Glutamatergic neuron (in vitro differentiated cells): ENCODE measurements around the gene CSF1. TPM values are rescaled to one million over a fixed set of nuclear protein-coding genes. Genes with fewer than 3 reads are reported as not detected.

Experiments
- DNase-seq: peaks from one replicate; pipeline ENCODE4 v3.0.0; 2022
- H3K27ac Mint-ChIP-seq: one replicate; pipeline ENCODE4 v1.8.0; 2020; ENCODE audit warnings: mild to moderate bottlenecking, mixed read lengths, inconsistent platforms; ENCODE audit not compliant: unreplicated experiment
- H3K27me3 Mint-ChIP-seq: one replicate; pipeline ENCODE4 v1.8.0; 2020; ENCODE audit warnings: mild to moderate bottlenecking, moderate library complexity, mixed read lengths, inconsistent platforms; ENCODE audit not compliant: unreplicated experiment
- H3K36me3 Mint-ChIP-seq: one replicate; pipeline ENCODE4 v1.8.0; 2020; ENCODE audit warnings: mild to moderate bottlenecking, mixed read lengths, inconsistent platforms; ENCODE audit not compliant: unreplicated experiment
- H3K4me1 Mint-ChIP-seq: one replicate; pipeline ENCODE4 v1.8.0; 2020; ENCODE audit warnings: mild to moderate bottlenecking, low read depth, mixed read lengths, inconsistent platforms; ENCODE audit not compliant: unreplicated experiment
- H3K4me3 Mint-ChIP-seq: one replicate; pipeline ENCODE4 v1.8.0; 2020; ENCODE audit warnings: mild to moderate bottlenecking, mixed read lengths, inconsistent platforms; ENCODE audit not compliant: unreplicated experiment
- H3K9me3 Mint-ChIP-seq: one replicate; pipeline ENCODE4 v1.8.0; 2020; ENCODE audit warnings: mild to moderate bottlenecking, moderate library complexity, mixed read lengths, inconsistent platforms; ENCODE audit not compliant: unreplicated experiment
- CTCF ChIP-seq: fragments of 200-600 bp; sonication (generic); IDR thresholded peaks from one replicate; pipeline ENCODE4 v1.5.0; 2021; ENCODE audit not compliant: partially characterized antibody, unreplicated experiment
- total RNA-seq: library from RNA; stranded (reverse); fragmentation: NEBNext Ultra II Directional; extraction: Animal tissue kit (Norgen Biotek cat#: 25700); gene quantifications from one replicate; pipeline ENCODE4 v1.2.1, GENCODE V29; 2021; ENCODE audit not compliant: unreplicated experiment

CSF1 gene
- total RNA-seq, 1 donor from 2014 or later = 0.59 TPM

DNA sequence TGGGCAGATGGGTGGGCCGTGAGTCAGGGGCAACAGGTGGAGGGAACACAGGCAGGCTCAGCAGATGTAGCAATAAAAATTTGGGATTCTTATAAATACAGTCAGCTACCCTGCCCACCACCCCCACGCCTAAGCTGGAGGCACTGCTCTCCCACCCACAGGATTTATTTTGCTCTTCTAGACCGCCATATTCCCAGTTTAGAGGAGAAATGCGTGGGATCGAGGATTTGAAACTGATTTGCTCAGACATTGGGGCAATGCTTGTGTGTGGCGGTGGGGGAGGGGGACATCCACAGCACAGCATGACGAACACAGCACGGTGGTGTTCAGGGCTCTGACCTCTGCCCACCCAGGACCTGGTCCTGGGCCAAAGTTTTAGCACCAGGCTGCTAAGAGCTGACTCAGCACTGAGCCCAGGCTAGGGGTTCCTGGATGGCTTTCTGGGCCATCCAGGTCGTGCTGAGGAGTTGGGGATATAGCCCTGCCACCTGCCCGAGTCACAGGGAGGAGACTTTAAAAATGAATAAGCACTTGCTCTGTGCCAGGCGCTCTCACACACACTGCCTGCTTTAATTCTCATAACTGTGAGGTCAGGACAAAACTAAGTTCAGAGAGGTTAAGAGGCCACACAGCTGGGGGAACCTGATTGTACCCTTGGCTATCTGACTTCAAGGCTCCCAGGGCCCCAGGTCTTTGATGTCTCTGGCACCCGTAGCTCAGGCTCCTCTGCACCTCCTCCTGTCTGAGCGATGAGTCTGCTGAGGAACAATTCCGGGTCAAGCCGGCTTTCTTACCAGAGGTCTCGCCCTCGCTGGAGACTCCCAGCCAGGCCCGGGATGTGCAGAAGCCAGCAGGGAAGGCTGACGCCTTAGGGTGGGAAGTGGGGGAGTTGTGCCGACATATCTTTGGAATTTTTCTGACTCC is 29.4 kb upstream of the CSF1 start:
- Mint-ChIP-seq H3K9me3 (peaks cover 2% of the 10 kb centered on the region), H3K27me3 (no peaks in the 10 kb centered on the region), H3K27ac (no peak overlapping the region), H3K4me3 (no peak overlapping the region), H3K36me3 (no peaks in the 10 kb centered on the region), H3K4me1 (peaks cover 2% of the 10 kb centered on the region)
- DNase-seq = no peak
- no peak for TF ChIP-seq CTCF

GRCh38 chr1:109881906-109882287 is 28.8 kb upstream of the CSF1 start:
- Mint-ChIP-seq H3K27ac (no peak overlapping the region), H3K4me1 (peaks cover 2% of the 10 kb centered on the region)
- TF ChIP-seq CTCF = no peak

GRCh38 chr1:109882288-109883245 is 28.1 kb upstream of the CSF1 start:
- Mint-ChIP-seq H3K9me3 (peaks cover 3% of the 10 kb centered on the region), H3K27me3 (no peaks in the 10 kb centered on the region), H3K4me1 (peaks cover 2% of the 10 kb centered on the region), H3K27ac (no peak overlapping the region), H3K4me3 (no peak overlapping the region), H3K36me3 (no peaks in the 10 kb centered on the region)
- no peak for DNase-seq
- TF ChIP-seq CTCF = no peak

More at GRCh38 chr1:109881906-109882287, 28.8 kb upstream of the CSF1 start:
- no peak for DNase-seq
- Mint-ChIP-seq H3K9me3 (peaks cover 3% of the 10 kb centered on the region), H3K4me3 (no peak overlapping the region), H3K27me3 (no peaks in the 10 kb centered on the region), H3K36me3 (no peaks in the 10 kb centered on the region)

DNA sequence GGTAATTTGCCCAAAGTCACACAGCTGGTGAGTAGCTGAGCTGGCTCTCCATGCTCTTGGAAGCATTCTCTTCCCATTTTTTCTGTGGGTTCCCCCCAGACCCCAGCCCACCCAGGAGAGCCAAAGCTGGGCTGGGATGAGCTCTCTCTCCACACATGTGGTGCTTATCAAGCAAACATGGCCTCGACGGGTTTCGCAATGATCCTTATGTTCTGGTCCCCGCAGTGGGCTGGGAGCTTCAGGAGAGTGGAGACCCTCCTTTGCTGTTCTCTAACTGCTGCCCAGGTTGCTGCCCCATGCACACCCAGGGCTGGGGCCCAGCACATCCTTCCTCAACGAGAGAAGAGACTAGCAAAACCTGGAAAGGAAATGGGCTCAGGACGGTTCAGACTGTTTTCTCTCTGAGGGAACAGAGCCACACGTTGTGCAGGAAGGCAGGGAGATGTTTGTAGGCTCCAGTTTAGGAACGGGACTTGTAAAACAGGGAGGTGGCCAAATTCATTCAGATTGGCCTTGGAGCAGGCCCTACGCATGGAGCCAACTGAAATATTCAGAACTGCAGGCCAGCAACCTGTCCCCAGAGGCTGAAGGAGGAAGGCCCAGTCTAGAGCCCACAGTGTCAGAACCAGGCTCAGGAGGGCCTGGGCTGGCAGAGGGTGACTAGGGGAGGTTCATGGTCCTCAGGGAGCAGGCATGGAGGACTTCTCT is 27.2 kb upstream of the CSF1 start:
- Mint-ChIP-seq H3K4me3 (no peak overlapping the region), H3K9me3 (peaks cover 3% of the 10 kb centered on the region), H3K4me1 (peaks cover 2% of the 10 kb centered on the region), H3K36me3 (no peaks in the 10 kb centered on the region), H3K27me3 (no peaks in the 10 kb centered on the region), H3K27ac (no peak overlapping the region)
- no peak for DNase-seq
- no peak for TF ChIP-seq CTCF
